Head of caudate nucleus (tissue), 42 donors: ENCODE results near the gene MTFMT.

Experiments used
- DNase-seq, 42 donors: peaks; one replicate each; pipeline versions ENCODE4 v3.0.0 to v3.0.0-alpha.2; 2020 to 2021; ENCODE audit warnings: mixed read lengths in 7 of 42
- intact Hi-C: fragments of 100-400 bp; cut with DNase I; formaldehyde crosslinking; loops from one replicate; pipeline ENCODE4 v1.15.0; 2022

Gene MTFMT

GRCh38 chr15:64951777-64952418, 77.5 kb downstream of the MTFMT start:
- no peak for DNase-seq
- intact Hi-C loops, result no loop called here
